Fibroblast of skin of left biceps (primary cell): ENCODE data around the gene CCDC190.
A peak's percentile ranks its signal among the peaks of the same experiment; 100 is the strongest.
"Not testable (repeated sequence)": the region's sequence is repeated elsewhere in the genome, so short reads cannot be mapped to it uniquely, and the experiment has no call there.

Experiments used
- DNase-seq, 2 experiments: peaks; one replicate each; pipeline ENCODE4 v3.0.0-alpha.2; 2013; ENCODE audit warnings: low read depth in 2 of 2

Gene CCDC190

GRCh38 chr1:162878000-162878596, 17.1 kb upstream of the CCDC190 start:
- DNase-seq: peak in 1 of 2 experiments; percentile 33

GRCh38 chr1:162877412-162877811, 16.4 kb upstream of the CCDC190 start:
- no peak for DNase-seq

GRCh38 chr1:162876751-162877150, 15.8 kb upstream of the CCDC190 start:
- DNase-seq: no peak

- no peak for DNase-seq
These were observed 13.0 kb upstream of the CCDC190 start for GRCh38 chr1:162873671-162874666.

GRCh38 chr1:162872981-162873380, 12.0 kb upstream of the CCDC190 start:
- no peak for DNase-seq

- DNase-seq: not testable (repeated sequence)
These were observed 10.4 kb upstream of the CCDC190 start for GRCh38 chr1:162871417-162871816.

GRCh38 chr1:162868972-162869371, 8.0 kb upstream of the CCDC190 start:
- DNase-seq: no peak

- DNase-seq: no peak
These were observed 650 bp upstream of the CCDC190 start for GRCh38 chr1:162861625-162862024.

- no peak for DNase-seq
These were observed 1.8 kb downstream of the CCDC190 start for GRCh38 chr1:162859191-162859590.

GRCh38 chr1:162857850-162858249, 3.1 kb downstream of the CCDC190 start:
- DNase-seq: no peak

- peak; percentile 58 to 63 for DNase-seq
These were observed 4.7 kb downstream of the CCDC190 start for GRCh38 chr1:162856260-162856659.

- DNase-seq: no peak
These were observed 5.4 kb downstream of the CCDC190 start for GRCh38 chr1:162855461-162856150.

- peak in 1 of 2 experiments; percentile 39 for DNase-seq
These were observed 6.6 kb downstream of the CCDC190 start for GRCh38 chr1:162854245-162854882.

GRCh38 chr1:162851341-162851740, 9.6 kb downstream of the CCDC190 start:
- DNase-seq: no peak

- DNase-seq: no peak
These were observed 11.3 kb downstream of the CCDC190 start for GRCh38 chr1:162849711-162850110.

- peak in 1 of 2 experiments; percentile 35 for DNase-seq
These were observed 13.0 kb downstream of the CCDC190 start for GRCh38 chr1:162847839-162848453.

- DNase-seq: no peak
These were observed 14.4 kb downstream of the CCDC190 start for GRCh38 chr1:162846256-162847212.

- DNase-seq: no peak
These were observed 16.8 kb downstream of the CCDC190 start for GRCh38 chr1:162844153-162844552.

- DNase-seq: no peak
These were observed 20.6 kb downstream of the CCDC190 start for GRCh38 chr1:162840250-162840839.

- no peak for DNase-seq
These were observed 22.1 kb downstream of the CCDC190 start for GRCh38 chr1:162838863-162839262.
